ENCODE data around the gene TAF4.

Gene TAF4

GRCh38 chr20:61931476-61932198, 134.0 kb downstream of the TAF4 start:
- DNase-seq (ENCODE audit: low read depth), result no peak
- no peak overlapping the region for H3K4me3 ChIP-seq (ENCODE audit: control insufficient read depth, low read depth, low read length)
- no peak for TF ChIP-seq CTCF (conservative IDR thresholded peaks at IDR 0.05; ENCODE audit: control insufficient read depth, insufficient read depth, low read depth, low read length)

- H3K4me3 ChIP-seq (ENCODE audit: control insufficient read depth, low read depth, low read length), result no peak overlapping the region
- no peak for TF ChIP-seq CTCF (conservative IDR thresholded peaks at IDR 0.05; ENCODE audit: control insufficient read depth, insufficient read depth, low read depth, low read length)
- DNase-seq (ENCODE audit: low read depth), result no peak
Measured at GRCh38 chr20:61930776-61931475, 134.8 kb downstream of the TAF4 start.

GRCh38 chr20:61929971-61930666, 135.6 kb downstream of the TAF4 start:
- no peak for TF ChIP-seq CTCF (conservative IDR thresholded peaks at IDR 0.05; ENCODE audit: control insufficient read depth, insufficient read depth, low read depth, low read length)
- DNase-seq (ENCODE audit: low read depth), result no peak
- no peak overlapping the region for H3K4me3 ChIP-seq (ENCODE audit: control insufficient read depth, low read depth, low read length)

- no peak overlapping the region for H3K4me3 ChIP-seq (ENCODE audit: control insufficient read depth, low read depth, low read length)
- no peak for TF ChIP-seq CTCF (conservative IDR thresholded peaks at IDR 0.05; ENCODE audit: control insufficient read depth, insufficient read depth, low read depth, low read length)
- no peak for DNase-seq (ENCODE audit: low read depth)
Measured at GRCh38 chr20:61929561-61929960, 136.1 kb downstream of the TAF4 start.

- no peak overlapping the region for H3K4me3 ChIP-seq (ENCODE audit: control insufficient read depth, low read depth, low read length)
- TF ChIP-seq CTCF (conservative IDR thresholded peaks at IDR 0.05; ENCODE audit: control insufficient read depth, insufficient read depth, low read depth, low read length), result no peak
- DNase-seq (ENCODE audit: low read depth), result no peak
Measured at GRCh38 chr20:61927826-61928541, 137.7 kb downstream of the TAF4 start.

- DNase-seq (ENCODE audit: low read depth), result no peak
- H3K4me3 ChIP-seq (ENCODE audit: control insufficient read depth, low read depth, low read length), result no peak overlapping the region
- TF ChIP-seq CTCF (conservative IDR thresholded peaks at IDR 0.05; ENCODE audit: control insufficient read depth, insufficient read depth, low read depth, low read length), result no peak
Measured at GRCh38 chr20:61927193-61927825, 138.4 kb downstream of the TAF4 start.

All from fibroblast of mammary gland (primary cell).